ENCODE results near the gene TARS2.

TARS2 gene

DNA sequence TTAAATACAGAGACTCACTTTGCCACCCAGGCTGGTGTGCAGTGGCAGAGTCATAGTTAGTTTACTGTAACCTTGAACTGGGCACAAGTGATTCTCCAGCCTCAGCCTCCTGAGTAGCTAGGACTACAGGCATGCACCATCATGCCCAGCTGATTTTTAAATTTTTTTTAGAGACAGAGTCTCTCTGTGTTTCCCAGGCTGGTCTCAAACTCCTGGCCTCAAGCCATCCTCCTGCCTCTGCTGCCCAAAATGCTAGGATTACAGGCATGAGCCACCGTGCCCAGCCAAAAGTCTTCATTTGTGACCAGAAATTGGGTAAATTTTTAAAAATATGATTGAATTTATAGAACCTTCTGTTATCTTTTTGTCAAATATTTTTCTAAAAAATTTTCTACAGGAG lies 17.9 kb upstream of the TARS2 start:
- DNase-seq (ENCODE audit: low spot score), result no peak
- TF ChIP-seq, protein P1, sequence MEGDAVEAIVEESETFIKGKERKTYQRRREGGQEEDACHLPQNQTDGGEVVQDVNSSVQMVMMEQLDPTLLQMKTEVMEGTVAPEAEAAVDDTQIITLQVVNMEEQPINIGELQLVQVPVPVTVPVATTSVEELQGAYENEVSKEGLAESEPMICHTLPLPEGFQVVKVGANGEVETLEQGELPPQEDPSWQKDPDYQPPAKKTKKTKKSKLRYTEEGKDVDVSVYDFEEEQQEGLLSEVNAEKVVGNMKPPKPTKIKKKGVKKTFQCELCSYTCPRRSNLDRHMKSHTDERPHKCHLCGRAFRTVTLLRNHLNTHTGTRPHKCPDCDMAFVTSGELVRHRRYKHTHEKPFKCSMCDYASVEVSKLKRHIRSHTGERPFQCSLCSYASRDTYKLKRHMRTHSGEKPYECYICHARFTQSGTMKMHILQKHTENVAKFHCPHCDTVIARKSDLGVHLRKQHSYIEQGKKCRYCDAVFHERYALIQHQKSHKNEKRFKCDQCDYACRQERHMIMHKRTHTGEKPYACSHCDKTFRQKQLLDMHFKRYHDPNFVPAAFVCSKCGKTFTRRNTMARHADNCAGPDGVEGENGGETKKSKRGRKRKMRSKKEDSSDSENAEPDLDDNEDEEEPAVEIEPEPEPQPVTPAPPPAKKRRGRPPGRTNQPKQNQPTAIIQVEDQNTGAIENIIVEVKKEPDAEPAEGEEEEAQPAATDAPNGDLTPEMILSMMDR (IDR thresholded peaks at IDR 0.05; ENCODE audit: borderline replicate concordance, control extremely low read depth, extremely low read depth, insufficient read depth, missing control alignments), result no peak
- in situ Hi-C loops (cut with MboI; ENCODE audit: low sequenced_read_pairs, unreplicated experiment), result no loop called here

DNA sequence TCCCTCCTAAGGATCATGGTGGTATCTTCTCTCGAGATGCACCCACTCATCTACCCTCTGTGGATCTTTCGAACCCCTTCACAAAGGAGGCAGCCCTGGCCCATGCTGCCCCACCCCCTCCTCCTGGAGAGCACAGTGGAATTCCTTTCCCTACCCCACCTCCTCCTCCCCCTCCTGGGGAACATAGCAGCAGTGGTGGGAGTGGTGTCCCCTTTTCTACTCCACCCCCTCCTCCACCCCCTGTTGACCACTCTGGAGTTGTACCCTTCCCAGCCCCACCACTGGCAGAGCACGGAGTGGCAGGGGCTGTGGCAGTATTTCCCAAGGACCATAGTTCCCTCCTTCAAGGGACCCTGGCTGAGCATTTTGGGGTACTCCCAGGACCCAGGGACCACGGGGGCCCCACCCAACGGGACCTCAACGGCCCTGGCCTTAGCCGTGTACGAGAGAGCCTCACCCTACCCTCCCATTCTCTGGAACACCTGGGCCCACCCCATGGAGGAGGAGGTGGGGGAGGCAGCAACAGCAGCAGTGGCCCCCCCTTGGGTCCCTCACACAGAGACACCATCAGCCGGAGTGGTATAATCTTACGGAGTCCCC lies 14.5 kb upstream of the TARS2 start:
- no peak for DNase-seq (ENCODE audit: low spot score)
- TF ChIP-seq, protein P1 (IDR thresholded peaks at IDR 0.05; ENCODE audit: borderline replicate concordance, control extremely low read depth, extremely low read depth, insufficient read depth, missing control alignments), result no peak
- in situ Hi-C loops (cut with MboI; ENCODE audit: low sequenced_read_pairs, unreplicated experiment), result no loop called here

DNA sequence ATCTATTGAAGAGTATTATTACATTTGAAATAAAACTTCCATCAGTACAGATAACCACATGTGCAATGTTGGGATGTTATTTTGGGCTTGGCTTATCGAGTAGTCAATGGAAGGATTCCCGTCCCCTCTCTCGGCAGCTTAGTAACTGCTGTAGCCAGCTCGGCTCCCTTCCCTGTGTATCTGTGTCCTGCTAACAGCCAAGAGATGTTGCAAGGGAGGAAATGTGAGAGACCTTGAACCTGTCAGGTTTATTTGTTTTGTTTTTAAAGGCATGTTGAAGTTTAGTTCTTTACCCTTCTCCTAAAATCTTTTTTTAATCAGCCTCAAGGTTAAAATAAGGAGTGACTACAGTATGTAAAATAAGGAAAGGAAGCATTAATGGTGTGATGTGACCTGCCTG lies 13.6 kb upstream of the TARS2 start:
- in situ Hi-C loops (cut with MboI; ENCODE audit: low sequenced_read_pairs, unreplicated experiment), result no loop called here

DNA sequence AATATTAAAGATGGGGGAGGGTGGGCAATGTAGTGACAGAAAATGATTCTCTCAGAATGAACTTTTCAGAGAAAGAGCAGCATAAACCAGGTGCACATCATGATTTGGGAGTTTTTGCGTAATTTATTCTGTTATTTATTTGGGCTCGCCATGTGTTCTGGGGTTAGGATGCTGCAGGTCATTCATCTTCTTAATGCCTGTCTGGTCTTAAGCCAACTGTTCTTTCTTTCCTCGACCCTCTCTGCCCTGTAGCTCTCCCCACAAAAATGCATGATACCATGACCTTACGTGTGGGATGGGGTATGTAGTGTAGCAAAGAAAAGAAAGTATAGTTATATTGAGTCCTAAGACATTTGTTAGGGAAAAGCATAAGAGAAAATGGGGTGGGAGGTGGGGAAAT lies 12.3 kb upstream of the TARS2 start:
- in situ Hi-C loops (cut with MboI; ENCODE audit: low sequenced_read_pairs, unreplicated experiment), result no loop called here
- TF ChIP-seq, protein P1 (IDR thresholded peaks at IDR 0.05; ENCODE audit: borderline replicate concordance, control extremely low read depth, extremely low read depth, insufficient read depth, missing control alignments), result no peak
- no peak for DNase-seq (ENCODE audit: low spot score)

More for the DNA sequence above, 13.6 kb upstream of the TARS2 start:
- DNase-seq (ENCODE audit: low spot score), result no peak
- TF ChIP-seq, protein P1 (IDR thresholded peaks at IDR 0.05; ENCODE audit: borderline replicate concordance, control extremely low read depth, extremely low read depth, insufficient read depth, missing control alignments), result no peak

DNA sequence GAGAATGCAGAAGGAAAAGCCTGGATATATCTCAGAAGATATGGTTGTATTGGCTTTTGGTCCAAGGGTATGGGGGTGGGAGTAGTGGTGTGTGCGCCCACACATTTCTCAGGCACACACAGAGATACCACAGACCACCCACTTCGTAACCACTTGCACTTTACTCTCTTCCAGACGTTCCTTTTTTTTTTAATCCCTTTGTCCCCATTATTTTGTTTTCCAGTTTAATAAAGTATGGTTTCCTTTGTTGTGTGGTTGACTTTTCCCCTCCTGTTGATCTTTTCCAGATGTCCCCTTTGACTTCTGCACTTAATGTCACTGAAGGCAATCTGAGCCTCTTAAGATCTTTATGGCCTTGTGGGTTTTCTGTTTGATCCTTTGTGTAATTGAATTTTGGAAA lies 10.5 kb upstream of the TARS2 start:
- DNase-seq (ENCODE audit: low spot score), result no peak
- TF ChIP-seq, protein P1 (IDR thresholded peaks at IDR 0.05; ENCODE audit: borderline replicate concordance, control extremely low read depth, extremely low read depth, insufficient read depth, missing control alignments), result no peak
- in situ Hi-C loops (cut with MboI; ENCODE audit: low sequenced_read_pairs, unreplicated experiment), result no loop called here

DNA sequence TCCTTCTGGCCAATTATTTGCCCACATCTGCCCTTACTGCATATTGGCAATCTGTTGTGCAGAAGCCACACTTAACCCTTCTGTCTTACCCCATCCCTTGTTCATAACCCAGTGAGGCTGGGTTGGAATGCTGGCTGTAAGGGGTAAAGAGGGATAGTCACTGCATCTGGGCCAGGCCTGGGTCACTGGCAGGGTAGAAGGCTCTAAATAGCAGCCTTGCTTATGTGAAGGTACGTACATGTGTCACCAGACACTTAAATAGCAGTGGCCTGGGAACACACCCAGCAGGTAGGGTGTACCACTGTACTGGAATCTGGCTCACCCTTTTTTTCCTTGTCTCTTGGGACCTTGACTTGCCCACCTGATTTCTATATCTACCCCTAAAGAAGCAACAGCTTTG lies 9.9 kb upstream of the TARS2 start:
- in situ Hi-C loops (cut with MboI; ENCODE audit: low sequenced_read_pairs, unreplicated experiment), result no loop called here
- TF ChIP-seq, protein P1 (IDR thresholded peaks at IDR 0.05; ENCODE audit: borderline replicate concordance, control extremely low read depth, extremely low read depth, insufficient read depth, missing control alignments), result no peak
- no peak for DNase-seq (ENCODE audit: low spot score)
